Left renal cortex interstitium (tissue), 4 donors: ENCODE data around the gene NT5DC1. TPM values are rescaled to one million over a fixed set of nuclear protein-coding genes. Genes with fewer than 3 reads are reported as not detected.

Source experiments
- DNase-seq, 4 donors: peaks; one replicate each; pipeline ENCODE4 v3.0.0-alpha.2; 2013; ENCODE audit warnings: low read depth in 4 of 4, low spot score in 2 of 4, missing footprints in 1 of 4
- polyA plus RNA-seq, 4 donors: library from polyadenylated mRNA; unstranded; fragments of 120-200 nt; gene quantifications; one replicate each; pipeline ENCODE4 v1.2.1, GENCODE V29; 2013; ENCODE audit not compliant: insufficient read length in 4 of 4

NT5DC1 gene
- polyA plus RNA-seq, 4 donors = 37.4 to 46.4 (median 45.4) TPM

GRCh38 chr6:116127771-116128493, 27.3 kb downstream of the NT5DC1 start:
- DNase-seq = no peak

GRCh38 chr6:116133453-116133852, 32.8 kb downstream of the NT5DC1 start:
- no peak for DNase-seq

GRCh38 chr6:116136373-116136772, 35.7 kb downstream of the NT5DC1 start:
- DNase-seq = no peak

- DNase-seq = no peak
Observed at GRCh38 chr6:116136933-116137340, 36.3 kb downstream of the NT5DC1 start.

GRCh38 chr6:116139917-116140316, 39.3 kb downstream of the NT5DC1 start:
- no peak for DNase-seq

GRCh38 chr6:116144605-116145004, 44.0 kb downstream of the NT5DC1 start:
- no peak for DNase-seq

- no peak for DNase-seq
Observed at GRCh38 chr6:116145803-116146675, 45.4 kb downstream of the NT5DC1 start.

- no peak for DNase-seq
Observed at GRCh38 chr6:116152620-116153019, 52.0 kb downstream of the NT5DC1 start.

GRCh38 chr6:116154887-116155286, 54.2 kb downstream of the NT5DC1 start:
- no peak for DNase-seq

- DNase-seq = no peak
Observed at GRCh38 chr6:116156405-116157326, 56.0 kb downstream of the NT5DC1 start.

- no peak for DNase-seq
Observed at GRCh38 chr6:116157391-116157790, 56.7 kb downstream of the NT5DC1 start.

- no peak for DNase-seq
Observed at GRCh38 chr6:116158641-116159040, 58.0 kb downstream of the NT5DC1 start.

GRCh38 chr6:116159782-116160524, 59.3 kb downstream of the NT5DC1 start:
- no peak for DNase-seq

GRCh38 chr6:116165596-116165995, 64.9 kb downstream of the NT5DC1 start:
- no peak for DNase-seq

- no peak for DNase-seq
Observed at GRCh38 chr6:116166369-116166768, 65.7 kb downstream of the NT5DC1 start.

- no peak for DNase-seq
Observed at GRCh38 chr6:116168148-116168547, 67.5 kb downstream of the NT5DC1 start.

GRCh38 chr6:116169880-116170279, 69.2 kb downstream of the NT5DC1 start:
- DNase-seq = no peak

- DNase-seq = no peak
Observed at GRCh38 chr6:116170358-116171057, 69.9 kb downstream of the NT5DC1 start.

GRCh38 chr6:116173928-116174327, 73.3 kb downstream of the NT5DC1 start:
- no peak for DNase-seq
